Activated CD4-positive, CD25-positive, alpha-beta regulatory T cell treated with anti-CD3 and anti-CD28 coated beads, Interleukin-2, amount 50 U/mL, for 16 hours (primary cell): ENCODE results near the gene ZDHHC7.
"Not testable (repeated sequence)": the region's sequence is repeated elsewhere in the genome, so short reads cannot be mapped to it uniquely, and the experiment has no call there.

Experiments used
- DNase-seq: peaks from one replicate; pipeline ENCODE4 v3.0.0-alpha.2; 2020; ENCODE audit warnings: low read depth, low spot score

The ZDHHC7 gene

GRCh38 chr16:85010931-85011845 is at the start of gene ZDHHC7:
Gene ZDHHC7, minus strand, starts transcription at chr16:85011535. Its CDS starts 20,917 bp downstream, at chr16:84990618.
- DNase-seq: peak; percentile 70

DNA sequence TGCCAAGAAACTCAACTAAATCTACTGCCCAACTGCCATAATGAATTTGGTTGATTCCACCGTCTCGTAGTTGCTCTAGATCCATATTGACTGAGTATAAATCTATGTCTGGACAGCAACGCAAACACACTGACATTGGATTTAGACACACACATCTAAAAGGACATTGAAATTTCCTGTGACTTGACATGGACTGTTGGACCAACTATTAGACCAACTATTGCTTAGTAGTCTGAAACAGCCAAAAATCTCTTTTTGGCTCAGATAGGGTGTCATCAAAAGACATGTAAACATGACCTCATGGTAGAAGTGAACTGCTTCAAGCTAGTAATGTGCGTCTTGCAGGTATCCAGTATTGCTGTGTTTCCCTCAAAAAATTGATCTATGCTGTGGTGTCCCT is 47.6 kb upstream of the ZDHHC7 start:
- DNase-seq: no peak

DNA sequence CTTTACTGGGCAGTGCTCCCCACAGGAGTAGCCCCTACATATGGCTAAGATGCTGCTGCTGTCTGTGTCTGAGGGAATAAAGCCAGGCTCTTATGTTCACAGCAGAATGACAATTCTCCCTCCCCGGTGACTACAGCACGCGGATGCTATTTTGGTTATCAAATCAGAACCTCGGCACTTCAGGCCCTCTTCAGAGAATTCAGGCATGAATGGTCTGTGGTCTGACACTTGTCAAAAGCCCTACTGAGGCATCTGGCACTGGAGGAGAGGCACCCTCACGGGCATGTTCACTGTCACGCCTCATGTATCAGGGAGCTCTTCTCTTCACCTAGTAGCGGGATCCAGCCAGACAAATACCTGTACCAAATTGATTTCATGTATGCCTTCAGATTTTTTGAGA is 46.6 kb upstream of the ZDHHC7 start:
- DNase-seq: no peak

GRCh38 chr16:85057212-85057889 is 46.0 kb upstream of the ZDHHC7 start:
- DNase-seq: no peak

DNA sequence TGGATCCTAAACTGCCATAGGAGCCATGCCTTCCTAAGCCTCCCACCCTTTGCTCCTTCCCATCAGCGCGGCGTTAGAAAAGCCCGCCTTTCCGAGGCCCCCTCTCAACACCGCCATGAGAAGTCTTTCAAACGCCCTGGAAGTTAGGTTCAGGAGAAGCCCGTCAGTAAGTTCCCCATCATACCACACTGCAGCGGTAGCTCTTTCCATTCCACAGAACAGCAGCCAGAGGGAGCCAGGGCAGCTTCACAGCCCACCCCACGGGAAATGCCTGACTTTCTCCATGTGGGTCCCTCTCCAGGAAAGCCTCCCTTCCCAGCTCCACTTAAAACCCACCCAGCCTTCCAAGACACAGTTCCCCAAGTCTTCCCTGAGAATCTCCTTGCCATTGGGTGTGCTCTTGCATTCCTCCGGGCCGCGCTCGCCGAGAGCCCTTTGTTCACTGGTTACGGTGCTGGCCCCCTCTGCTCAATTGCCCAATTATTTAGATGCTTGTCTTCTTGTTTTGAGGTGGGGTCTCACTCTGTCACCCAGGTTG is 44.9 kb upstream of the ZDHHC7 start:
- DNase-seq: no peak

DNA sequence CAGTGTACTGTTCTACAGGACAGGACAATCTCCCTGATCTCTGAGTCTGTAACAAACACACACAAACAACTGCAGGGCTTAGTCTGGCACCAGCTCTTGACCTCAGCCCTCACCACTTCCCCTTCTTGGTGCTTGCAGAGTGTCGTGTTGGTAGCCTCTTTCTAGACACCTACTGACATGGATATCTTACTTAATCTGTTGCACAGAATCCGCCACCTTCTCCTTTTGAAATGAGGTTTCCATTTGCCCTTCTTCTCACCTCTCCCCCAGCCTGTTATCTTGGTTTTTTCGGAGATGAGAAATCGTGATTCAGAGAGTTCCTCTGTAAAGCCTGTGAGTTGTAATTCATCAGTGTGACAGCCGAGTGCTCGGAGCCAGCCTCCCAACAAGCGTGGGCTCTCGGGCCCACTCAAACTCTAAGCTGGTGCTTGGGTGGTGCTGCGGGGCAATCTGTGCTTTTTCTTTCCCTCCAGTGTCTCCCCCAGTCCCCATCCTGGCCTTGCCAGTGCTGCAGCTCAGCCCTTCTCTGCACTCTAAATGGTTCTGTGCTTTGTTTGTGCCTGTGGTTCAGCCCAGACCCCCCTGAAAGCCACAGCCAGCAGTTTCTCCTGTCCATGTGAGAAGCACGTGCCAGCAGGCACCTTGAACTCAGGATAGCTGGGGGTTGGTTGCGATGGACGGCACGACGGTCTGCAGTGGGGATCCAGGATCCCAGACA is 44.3 kb upstream of the ZDHHC7 start:
- DNase-seq: peak; percentile 33

DNA sequence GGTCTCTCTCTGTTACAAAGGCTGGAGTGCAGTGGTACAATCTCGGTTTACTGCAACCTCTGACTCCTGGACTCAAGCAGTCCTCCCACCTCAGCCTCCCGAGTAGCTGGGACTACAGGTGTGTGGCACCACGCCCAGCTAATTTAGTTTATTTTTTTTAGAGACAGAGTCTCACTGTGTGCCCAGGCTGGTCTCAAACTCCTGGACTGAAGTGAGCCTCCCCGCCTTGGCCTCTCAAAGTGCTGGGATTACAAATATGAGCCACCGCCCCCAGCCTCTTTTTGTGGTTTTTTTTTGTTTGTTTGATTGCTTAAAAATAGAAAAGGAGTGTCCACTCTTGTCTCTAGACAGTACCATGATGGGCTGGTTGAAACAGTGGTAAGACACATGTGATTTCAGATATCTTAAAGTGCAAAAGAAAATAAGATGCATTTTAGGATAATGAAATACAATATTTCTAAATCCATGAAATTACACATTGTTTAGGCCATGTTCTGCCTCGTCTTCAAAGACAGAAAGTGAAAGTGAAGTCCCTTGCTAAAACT is 43.7 kb upstream of the ZDHHC7 start:
- DNase-seq: no peak

DNA sequence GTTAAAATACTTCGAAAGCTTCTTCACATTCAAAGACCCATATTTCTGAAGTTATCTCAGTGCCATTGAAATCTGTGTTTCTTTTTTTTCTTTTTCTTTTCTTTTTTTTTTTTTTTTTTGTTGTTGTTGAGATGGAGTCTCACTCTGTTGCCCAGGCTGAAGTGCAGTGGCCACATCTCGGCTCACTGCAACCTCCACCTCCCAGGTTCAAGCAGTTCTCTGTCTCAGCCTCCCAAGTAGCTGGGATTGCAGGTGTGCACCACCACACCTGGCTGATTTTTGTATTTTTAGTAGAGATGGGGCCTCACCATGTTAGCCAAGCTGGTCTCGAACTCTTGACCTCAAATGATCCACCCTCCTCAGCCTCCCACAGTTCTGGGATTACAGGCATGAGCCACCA is 43.0 kb upstream of the ZDHHC7 start:
- not testable (repeated sequence) for DNase-seq

- DNase-seq: no peak
Measured at GRCh38 chr16:85052536-85052935, 41.2 kb upstream of the ZDHHC7 start.

GRCh38 chr16:85051683-85052082 is 40.3 kb upstream of the ZDHHC7 start:
- DNase-seq: no peak

DNA sequence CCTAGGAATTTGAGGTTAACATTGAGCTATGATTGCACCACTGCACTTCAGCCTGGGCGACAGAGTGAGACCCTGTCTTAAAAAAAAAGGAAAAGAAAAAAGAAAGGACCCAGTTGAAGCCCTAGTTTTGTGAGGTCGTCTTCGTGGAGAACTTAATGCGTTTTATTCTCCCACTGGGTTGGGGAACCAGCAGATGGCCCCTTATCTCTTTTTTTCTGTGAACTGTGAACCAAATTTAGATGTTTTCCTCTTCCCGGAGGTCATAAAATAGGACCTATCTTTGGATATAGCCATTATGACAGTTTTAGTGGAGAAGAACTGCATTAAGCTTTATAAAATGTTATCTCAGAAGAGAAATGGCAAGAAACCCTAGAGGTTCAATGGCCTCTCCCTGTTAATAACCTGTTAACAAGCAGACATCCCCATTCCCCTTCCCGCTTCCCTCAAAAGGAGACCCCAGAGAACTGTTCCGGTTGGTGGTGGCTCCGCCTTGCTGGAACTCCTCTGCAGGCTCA is 39.8 kb upstream of the ZDHHC7 start:
- DNase-seq: no peak

DNA sequence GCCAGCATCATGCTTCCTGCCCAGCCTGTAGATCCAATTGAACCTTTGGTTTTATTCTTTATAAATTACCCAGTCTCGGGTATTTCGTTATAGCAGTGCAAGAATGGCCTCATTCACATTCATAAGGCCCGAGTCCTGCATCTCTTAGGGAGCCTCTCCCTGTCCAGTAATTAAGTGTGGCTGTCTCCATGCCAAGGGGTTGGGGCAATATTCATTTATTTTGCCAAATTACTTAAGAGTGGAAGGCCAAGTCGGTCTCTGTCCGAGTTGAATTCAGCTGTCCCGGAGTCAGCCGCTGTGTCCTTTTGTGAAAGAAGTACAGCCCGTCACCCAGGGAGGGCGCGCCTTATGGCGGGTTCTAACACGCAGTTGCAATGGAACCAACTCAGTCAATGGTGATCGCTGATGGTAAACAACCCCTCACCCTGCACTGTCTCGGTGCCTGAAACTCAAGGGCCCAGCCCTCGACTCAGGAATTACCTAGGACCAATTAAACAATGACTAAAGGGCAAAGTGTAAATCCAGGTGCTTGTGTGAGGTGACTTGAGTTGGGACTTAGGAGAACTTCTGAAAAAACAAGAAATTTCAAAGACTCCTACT is 38.5 kb upstream of the ZDHHC7 start:
- DNase-seq: no peak

- DNase-seq: no peak
Measured at GRCh38 chr16:85048921-85049562, 37.7 kb upstream of the ZDHHC7 start.

DNA sequence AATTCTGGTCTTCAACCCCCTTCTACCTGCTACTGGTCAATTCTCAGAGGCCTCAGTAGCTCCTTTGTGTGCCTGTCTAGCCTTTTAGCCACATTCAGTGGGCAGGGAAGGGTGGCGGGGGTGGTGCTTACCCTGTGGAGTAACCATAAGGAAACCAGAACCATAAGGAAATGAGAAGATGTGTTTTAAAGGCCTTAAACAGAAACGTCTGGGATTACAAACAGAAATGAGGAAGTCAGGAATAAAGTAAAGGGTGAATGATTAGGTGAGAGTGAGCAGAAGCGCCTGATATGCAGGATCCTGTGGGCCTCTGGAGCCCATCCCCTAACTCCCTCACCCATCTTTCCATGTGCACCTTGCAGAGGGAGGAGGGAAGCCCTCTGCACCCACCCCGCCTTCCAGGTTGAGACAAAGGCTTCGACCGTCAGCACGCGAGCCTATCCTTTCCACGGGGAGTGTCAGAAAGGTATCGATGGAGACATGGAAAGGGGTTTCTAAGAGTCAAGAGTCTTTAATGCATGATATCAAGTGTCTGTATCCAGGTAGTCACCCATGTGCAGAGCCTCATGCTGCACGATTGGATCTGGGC is 36.6 kb upstream of the ZDHHC7 start:
- no peak for DNase-seq

GRCh38 chr16:85046931-85047866 is 35.9 kb upstream of the ZDHHC7 start:
- DNase-seq: no peak

GRCh38 chr16:85046472-85046916 is 35.2 kb upstream of the ZDHHC7 start:
- no peak for DNase-seq

DNA sequence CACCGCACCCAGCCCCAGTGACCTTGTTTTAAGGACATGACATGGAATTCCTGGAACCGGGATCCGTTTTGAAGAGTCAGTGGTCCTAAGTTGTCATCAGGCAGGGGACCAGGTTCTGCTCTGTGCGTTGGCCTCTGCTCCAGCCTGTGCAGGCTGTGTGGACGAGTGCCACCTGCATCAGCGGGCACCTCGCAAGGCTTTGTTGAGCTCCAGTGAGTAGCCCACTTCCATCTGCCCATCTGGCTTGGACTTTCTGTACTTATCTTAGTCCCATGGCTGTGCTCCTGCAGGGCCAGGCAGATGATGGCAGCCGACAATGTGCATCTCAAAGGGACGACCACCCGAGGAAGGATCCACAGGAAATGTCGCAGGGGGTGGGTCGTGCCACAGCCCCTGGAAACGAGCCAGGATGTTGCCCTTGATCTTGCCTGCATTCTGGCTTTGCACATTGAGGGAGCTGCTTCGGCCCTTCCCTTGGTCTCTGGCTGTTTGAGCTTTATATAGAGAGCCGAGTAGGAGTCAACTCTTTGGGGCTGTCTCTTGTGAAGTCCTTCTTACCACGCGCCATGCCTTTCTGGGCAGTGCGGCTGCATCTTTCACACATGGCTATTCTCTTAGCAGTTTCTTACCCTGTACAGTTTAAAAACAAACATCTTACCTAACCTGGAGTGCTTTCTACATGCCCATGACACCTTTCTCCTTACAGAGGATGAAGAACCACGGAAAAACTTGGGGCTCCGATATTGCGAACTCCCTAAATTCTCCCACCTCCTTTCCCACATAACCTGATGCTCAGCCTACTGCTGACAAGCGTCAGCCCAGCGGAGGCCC is 34.5 kb upstream of the ZDHHC7 start:
- DNase-seq: no peak

DNA sequence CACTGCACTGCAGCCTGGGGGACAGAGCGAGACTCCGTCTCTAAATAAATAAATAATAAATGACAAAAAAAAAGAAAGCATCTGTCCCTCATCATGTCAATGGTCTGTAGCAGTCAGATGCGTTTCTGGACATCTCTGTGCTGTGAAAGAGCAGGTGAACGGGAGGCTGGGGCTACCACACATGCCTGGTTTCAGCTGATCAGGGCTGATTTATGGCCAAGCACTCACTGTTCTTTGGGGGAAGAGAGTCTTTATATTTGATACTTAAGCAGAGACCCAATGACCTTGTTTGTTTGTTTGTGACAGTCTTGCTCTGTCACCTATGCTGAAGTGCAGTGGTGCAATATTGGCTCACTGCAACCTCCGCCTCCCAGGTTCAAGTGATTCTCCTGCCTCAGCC is 33.7 kb upstream of the ZDHHC7 start:
- DNase-seq: no peak
